Measurements from ENCODE around the gene TTC28.

The TTC28 gene

GRCh38 chr22:28187612-28188011 lies 492.0 kb downstream of the TTC28 start:
- ChIA-PET CTCF (interaction anchor here (0.5 kb wide), 1 partner anchor 1056 kb away, joined by 3 read pairs; no protein-coding TSS in a partner anchor), POLR2A (no interaction called here)
- TF ChIP-seq ZNF48 (tag by site-specific recombination; IDR thresholded peaks at IDR 0.05), result no peak
- TF ChIP-seq ZNF529 (tag by site-specific recombination; IDR thresholded peaks at IDR 0.05; ENCODE audit: insufficient replicate concordance), result no peak
- no peak for TF ChIP-seq SP7 (tag by site-specific recombination; IDR thresholded peaks at IDR 0.05)
- TF ChIP-seq HOXA7 (CRISPR knock-in tag; IDR thresholded peaks at IDR 0.05; ENCODE audit: borderline replicate concordance), result no peak
- no peak for TF ChIP-seq ZNF692 (tag by site-specific recombination; IDR thresholded peaks at IDR 0.05)
- no peak for TF ChIP-seq FEZF1 (tag by site-specific recombination; IDR thresholded peaks at IDR 0.05)
- TF ChIP-seq HOXC10 (CRISPR knock-in tag; IDR thresholded peaks at IDR 0.05), result no peak
- no peak for TF ChIP-seq GLI4 (tag by site-specific recombination; IDR thresholded peaks at IDR 0.05)
- no peak for TF ChIP-seq KLF8 (tag by site-specific recombination; IDR thresholded peaks at IDR 0.05)
- TF ChIP-seq, protein P1, sequence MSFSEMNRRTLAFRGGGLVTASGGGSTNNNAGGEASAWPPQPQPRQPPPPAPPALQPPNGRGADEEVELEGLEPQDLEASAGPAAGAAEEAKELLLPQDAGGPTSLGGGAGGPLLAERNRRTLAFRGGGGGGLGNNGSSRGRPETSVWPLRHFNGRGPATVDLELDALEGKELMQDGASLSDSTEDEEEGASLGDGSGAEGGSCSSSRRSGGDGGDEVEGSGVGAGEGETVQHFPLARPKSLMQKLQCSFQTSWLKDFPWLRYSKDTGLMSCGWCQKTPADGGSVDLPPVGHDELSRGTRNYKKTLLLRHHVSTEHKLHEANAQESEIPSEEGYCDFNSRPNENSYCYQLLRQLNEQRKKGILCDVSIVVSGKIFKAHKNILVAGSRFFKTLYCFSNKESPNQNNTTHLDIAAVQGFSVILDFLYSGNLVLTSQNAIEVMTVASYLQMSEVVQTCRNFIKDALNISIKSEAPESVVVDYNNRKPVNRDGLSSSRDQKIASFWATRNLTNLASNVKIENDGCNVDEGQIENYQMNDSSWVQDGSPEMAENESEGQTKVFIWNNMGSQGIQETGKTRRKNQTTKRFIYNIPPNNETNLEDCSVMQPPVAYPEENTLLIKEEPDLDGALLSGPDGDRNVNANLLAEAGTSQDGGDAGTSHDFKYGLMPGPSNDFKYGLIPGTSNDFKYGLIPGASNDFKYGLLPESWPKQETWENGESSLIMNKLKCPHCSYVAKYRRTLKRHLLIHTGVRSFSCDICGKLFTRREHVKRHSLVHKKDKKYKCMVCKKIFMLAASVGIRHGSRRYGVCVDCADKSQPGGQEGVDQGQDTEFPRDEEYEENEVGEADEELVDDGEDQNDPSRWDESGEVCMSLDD (tag by site-specific recombination; IDR thresholded peaks at IDR 0.05), result no peak
- TF ChIP-seq, protein P2, sequence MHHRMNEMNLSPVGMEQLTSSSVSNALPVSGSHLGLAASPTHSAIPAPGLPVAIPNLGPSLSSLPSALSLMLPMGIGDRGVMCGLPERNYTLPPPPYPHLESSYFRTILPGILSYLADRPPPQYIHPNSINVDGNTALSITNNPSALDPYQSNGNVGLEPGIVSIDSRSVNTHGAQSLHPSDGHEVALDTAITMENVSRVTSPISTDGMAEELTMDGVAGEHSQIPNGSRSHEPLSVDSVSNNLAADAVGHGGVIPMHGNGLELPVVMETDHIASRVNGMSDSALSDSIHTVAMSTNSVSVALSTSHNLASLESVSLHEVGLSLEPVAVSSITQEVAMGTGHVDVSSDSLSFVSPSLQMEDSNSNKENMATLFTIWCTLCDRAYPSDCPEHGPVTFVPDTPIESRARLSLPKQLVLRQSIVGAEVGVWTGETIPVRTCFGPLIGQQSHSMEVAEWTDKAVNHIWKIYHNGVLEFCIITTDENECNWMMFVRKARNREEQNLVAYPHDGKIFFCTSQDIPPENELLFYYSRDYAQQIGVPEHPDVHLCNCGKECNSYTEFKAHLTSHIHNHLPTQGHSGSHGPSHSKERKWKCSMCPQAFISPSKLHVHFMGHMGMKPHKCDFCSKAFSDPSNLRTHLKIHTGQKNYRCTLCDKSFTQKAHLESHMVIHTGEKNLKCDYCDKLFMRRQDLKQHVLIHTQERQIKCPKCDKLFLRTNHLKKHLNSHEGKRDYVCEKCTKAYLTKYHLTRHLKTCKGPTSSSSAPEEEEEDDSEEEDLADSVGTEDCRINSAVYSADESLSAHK (tag by site-specific recombination; IDR thresholded peaks at IDR 0.05), result no peak
- TF ChIP-seq ZNF670 (tag by site-specific recombination; IDR thresholded peaks at IDR 0.05; ENCODE audit: low read depth), result no peak
- no peak for TF ChIP-seq ZNF777 (tag by site-specific recombination; IDR thresholded peaks at IDR 0.05; ENCODE audit: borderline replicate concordance)
- TF ChIP-seq ZNF10 (tag by site-specific recombination; IDR thresholded peaks at IDR 0.05), result no peak
- TF ChIP-seq ZNF660 (tag by site-specific recombination; IDR thresholded peaks at IDR 0.05), result no peak
- TF ChIP-seq ZNF280C (tag by site-specific recombination; IDR thresholded peaks at IDR 0.05), result no peak
- TF ChIP-seq ZNF23 (tag by site-specific recombination; IDR thresholded peaks at IDR 0.05; ENCODE audit: borderline replicate concordance), result no peak
- no peak for TF ChIP-seq EGR2 (tag by site-specific recombination; IDR thresholded peaks at IDR 0.05; ENCODE audit: low read depth)
- TF ChIP-seq, protein P3, sequence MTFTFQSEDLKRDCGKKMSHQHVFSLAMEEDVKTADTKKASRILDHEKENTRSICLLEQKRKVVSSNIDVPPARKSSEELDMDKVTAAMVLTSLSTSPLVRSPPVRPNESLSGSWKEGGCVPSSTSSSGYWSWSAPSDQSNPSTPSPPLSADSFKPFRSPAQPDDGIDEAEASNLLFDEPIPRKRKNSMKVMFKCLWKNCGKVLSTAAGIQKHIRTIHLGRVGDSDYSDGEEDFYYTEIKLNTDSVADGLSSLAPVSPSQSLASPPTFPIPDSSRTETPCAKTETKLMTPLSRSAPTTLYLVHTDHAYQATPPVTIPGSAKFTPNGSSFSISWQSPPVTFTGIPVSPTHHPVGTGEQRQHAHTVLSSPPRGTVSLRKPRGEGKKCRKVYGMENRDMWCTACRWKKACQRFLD (tag by site-specific recombination; IDR thresholded peaks at IDR 0.05), result no peak
- Histone ChIP-seq H3K36me3 (ENCODE audit: control insufficient read depth in 2 of 2, insufficient read depth in 1 of 2, low read length in 2 of 2) (no peaks in the 10 kb centered on the region), H3K27ac (ENCODE audit: extremely low read depth, low read depth, low read length) (no peak overlapping the region), H3K4me3 (ENCODE audit: low read depth, low read length) (no peak overlapping the region), H3K4me1 (ENCODE audit: control insufficient read depth, insufficient read depth, low read length) (no peaks in the 10 kb centered on the region), H3K9me3 (ENCODE audit: control insufficient read depth, insufficient read depth, low read depth, low read length) (no peaks in the 10 kb centered on the region)

All from HEK293 (cell line).